ENCODE data around the gene MBOAT7. TPM values are rescaled to one million over a fixed set of nuclear protein-coding genes. Genes with fewer than 3 reads are reported as not detected.
A peak's percentile ranks its signal among the peaks of the same experiment; 100 is the strongest.
"Not testable (repeated sequence)": the region's sequence is repeated elsewhere in the genome, so short reads cannot be mapped to it uniquely, and the experiment has no call there.

Gene MBOAT7
- 123 and 192 TPM in 2 replicates for total RNA-seq (2014; rRNA removed)
- 75.7 TPM for polyA plus RNA-seq (2012)

GRCh38 chr19:54189145-54189734 is at the start of gene MBOAT7:
MBOAT7 (minus strand) TSS chr19:54189580; CDS start chr19:54188508, 1,072 bp downstream.
- DNase-seq (ENCODE audit: low read depth) = no peak

- DNase-seq (ENCODE audit: low read depth) = no peak
Observed at GRCh38 chr19:54233941-54234340, 44.6 kb upstream of the MBOAT7 start.

- peak; percentile 64 for DNase-seq (ENCODE audit: low read depth)
Observed at GRCh38 chr19:54231077-54231931, 41.9 kb upstream of the MBOAT7 start.

- DNase-seq (ENCODE audit: low read depth) = no peak
Observed at GRCh38 chr19:54230031-54230430, 40.7 kb upstream of the MBOAT7 start.

GRCh38 chr19:54229146-54229545 is 39.8 kb upstream of the MBOAT7 start:
- DNase-seq (ENCODE audit: low read depth) = no peak

- DNase-seq (ENCODE audit: low read depth) = not testable (repeated sequence)
Observed at GRCh38 chr19:54224619-54225018, 35.2 kb upstream of the MBOAT7 start.

GRCh38 chr19:54223937-54224281 is 34.5 kb upstream of the MBOAT7 start:
- DNase-seq (ENCODE audit: low read depth) = not testable (repeated sequence)

GRCh38 chr19:54223277-54223936 is 34.0 kb upstream of the MBOAT7 start:
- not testable (repeated sequence) for DNase-seq (ENCODE audit: low read depth)

GRCh38 chr19:54222474-54223276 is 33.3 kb upstream of the MBOAT7 start, which contains the start of gene LILRB3:
LILRB3 (minus strand) TSS chr19:54223007; CDS start chr19:54222976, 31 bp downstream.
- not testable (repeated sequence) for DNase-seq (ENCODE audit: low read depth)

GRCh38 chr19:54221947-54222346 is 32.6 kb upstream of the MBOAT7 start:
- DNase-seq (ENCODE audit: low read depth) = not testable (repeated sequence)

GRCh38 chr19:54219702-54220101 is 30.3 kb upstream of the MBOAT7 start:
- DNase-seq (ENCODE audit: low read depth) = not testable (repeated sequence)

- DNase-seq (ENCODE audit: low read depth) = no peak
Observed at GRCh38 chr19:54218960-54219661, 29.7 kb upstream of the MBOAT7 start.

GRCh38 chr19:54218259-54218658 is 28.9 kb upstream of the MBOAT7 start:
- DNase-seq (ENCODE audit: low read depth) = no peak

GRCh38 chr19:54217517-54218247 is 28.3 kb upstream of the MBOAT7 start:
- DNase-seq (ENCODE audit: low read depth) = not testable (repeated sequence)

GRCh38 chr19:54216869-54217268 is 27.5 kb upstream of the MBOAT7 start:
- no peak for DNase-seq (ENCODE audit: low read depth)

- not testable (repeated sequence) for DNase-seq (ENCODE audit: low read depth)
Observed at GRCh38 chr19:54214734-54215133, 25.4 kb upstream of the MBOAT7 start.

GRCh38 chr19:54214217-54214616 is 24.8 kb upstream of the MBOAT7 start:
- DNase-seq (ENCODE audit: low read depth) = not testable (repeated sequence)

- no peak for DNase-seq (ENCODE audit: low read depth)
Observed at GRCh38 chr19:54211235-54211634, 21.9 kb upstream of the MBOAT7 start.

- peak; percentile 99 for DNase-seq (ENCODE audit: low read depth)
Observed at GRCh38 chr19:54209811-54210494, 20.6 kb upstream of the MBOAT7 start.

Measured in LHCN-M2 (cell line).